Fibroblast of the aortic adventitia (primary cell): ENCODE results near the gene BTBD10. TPM values are rescaled to one million over a fixed set of nuclear protein-coding genes. Genes with fewer than 3 reads are reported as not detected.

Experiments
- DNase-seq: peaks from one replicate; pipeline ENCODE4 v3.0.0-alpha.2; 2010; ENCODE audit warnings: low read depth
- H3K4me3 ChIP-seq: 2 replicates; pipeline ENCODE4 v1.5.1; 2011; ENCODE audit warnings: low read depth, mild to moderate bottlenecking, control low read depth, low read length, moderate library complexity
- CTCF ChIP-seq: IDR thresholded peaks from 2 replicates; pipeline ENCODE4 v1.5.1; 2011; ENCODE audit warnings: mild to moderate bottlenecking, low read length, control low read depth, inconsistent platforms; ENCODE audit not compliant: insufficient read depth
- total RNA-seq: library from RNA; depleted of rRNA; stranded (reverse); fragments of >200 nt; gene quantifications from 2 replicates; pipeline ENCODE4 v1.2.3, GENCODE V29; 2012; ENCODE audit warnings: low replicate concordance

BTBD10 gene
- total RNA-seq, 1 donor, result 56.3 TPM

GRCh38 chr11:13433437-13433836 lies 29.6 kb downstream of the BTBD10 start:
- no peak overlapping the region for H3K4me3 ChIP-seq
- DNase-seq, result no peak
- TF ChIP-seq CTCF, result no peak

- TF ChIP-seq CTCF, result no peak
- no peak for DNase-seq
- H3K4me3 ChIP-seq, result no peak overlapping the region
Measured at GRCh38 chr11:13429836-13430235, 33.2 kb downstream of the BTBD10 start.

GRCh38 chr11:13429288-13429687 lies 33.7 kb downstream of the BTBD10 start:
- no peak overlapping the region for H3K4me3 ChIP-seq
- TF ChIP-seq CTCF, result no peak
- no peak for DNase-seq

GRCh38 chr11:13427440-13427839 lies 35.6 kb downstream of the BTBD10 start:
- TF ChIP-seq CTCF, result no peak
- DNase-seq, result no peak
- no peak overlapping the region for H3K4me3 ChIP-seq

- TF ChIP-seq CTCF, result no peak
- H3K4me3 ChIP-seq, result no peak overlapping the region
- no peak for DNase-seq
Measured at GRCh38 chr11:13423372-13423771, 39.6 kb downstream of the BTBD10 start.

- H3K4me3 ChIP-seq, result no peak overlapping the region
- DNase-seq, result no peak
- no peak for TF ChIP-seq CTCF
Measured at GRCh38 chr11:13421561-13421960, 41.5 kb downstream of the BTBD10 start.

GRCh38 chr11:13415201-13415600 lies 47.8 kb downstream of the BTBD10 start:
- TF ChIP-seq CTCF, result no peak
- no peak for DNase-seq

More at GRCh38 chr11:13415201-13415600, 47.8 kb downstream of the BTBD10 start:
- no peak overlapping the region for H3K4me3 ChIP-seq
